Panc1 (cell line): ENCODE measurements around the gene TRIM44. TPM values are rescaled to one million over a fixed set of nuclear protein-coding genes. Genes with fewer than 3 reads are reported as not detected.

ENCODE experiments used
- ATAC-seq: fragments of 200-7000 bp; cut with Tn5 transposase; 2 replicates; pipeline ENCODE4 v1.9.1; 2020; ENCODE audit warnings: mild to moderate bottlenecking, moderate library complexity
- BruUV-seq: library from RNA; stranded (reverse); fragments of 400-500 nt; replicated peaks from 2 replicates; lab custom pipeline; 2021; lab: Mats Ljungman, UMichigan
- CTCF ChIA-PET: fragments of 300-600 bp; sonication (Branson Sonifier 250); formaldehyde crosslinking; loops from one replicate; lab custom pipeline; 2022; ENCODE audit warnings: antibody characterized with exemption; lab: Charles Lee
- POLR2A ChIA-PET: fragments of 300-600 bp; sonication (Branson Sonifier 250); formaldehyde crosslinking; loops from one replicate; lab custom pipeline; 2022; ENCODE audit warnings: antibody characterized with exemption; lab: Charles Lee
- DNase-seq: peaks from one replicate; pipeline ENCODE4 v3.0.0-alpha.2; 2010; ENCODE audit warnings: low read depth, low spot score
- H3K27ac ChIP-seq: 2 replicates; pipeline ENCODE4 v1.5.1; 2011; ENCODE audit warnings: mild to moderate bottlenecking, low read length, inconsistent platforms
- H3K27me3 ChIP-seq: fragments of 200-500 bp; sonication (Bioruptor generic); 2 replicates; pipeline ENCODE4 v1.6.0; 2014; ENCODE audit warnings: low read length, inconsistent platforms; ENCODE audit not compliant: control insufficient read depth, insufficient read depth
- H3K36me3 ChIP-seq: fragments of 200-500 bp; sonication (Bioruptor generic); 2 replicates; pipeline ENCODE4 v1.5.1; 2014; ENCODE audit warnings: inconsistent platforms, mild to moderate bottlenecking, low read length, moderate library complexity; ENCODE audit not compliant: control insufficient read depth, insufficient read depth
- H3K4me1 ChIP-seq: 2 replicates; pipeline ENCODE4 v1.5.1; 2011; ENCODE audit warnings: inconsistent platforms, mild to moderate bottlenecking, low read length, moderate library complexity; ENCODE audit not compliant: control insufficient read depth, insufficient read depth
- H3K4me3 ChIP-seq, 2 experiments: 2 replicates each; pipeline ENCODE4 v1.5.1; 2011 to 2012; ENCODE audit warnings: low read depth in 2 of 2, low read length in 2 of 2, mild to moderate bottlenecking in 2 of 2, inconsistent platforms in 1 of 2, moderate library complexity in 1 of 2
- H3K9me3 ChIP-seq: fragments of 200-500 bp; sonication (Bioruptor generic); 2 replicates; pipeline ENCODE4 v1.5.1; 2014; ENCODE audit warnings: low read depth, mild to moderate bottlenecking, inconsistent platforms, low read length, moderate library complexity; ENCODE audit not compliant: control insufficient read depth, insufficient read depth
- POLR2AphosphoS5 ChIP-seq: IDR thresholded peaks from 2 replicates; pipeline ENCODE4 v1.6.1; 2012; ENCODE audit warnings: mild to moderate bottlenecking, low read depth, low read length, moderate library complexity
- SIN3A ChIP-seq: IDR thresholded peaks from 2 replicates; pipeline ENCODE4 v1.6.1; 2012; ENCODE audit warnings: low read depth, mild to moderate bottlenecking, low read length, moderate library complexity, borderline replicate concordance; ENCODE audit not compliant: insufficient read depth
- TCF7L2 ChIP-seq: IDR thresholded peaks from 2 replicates; pipeline ENCODE4 v1.6.1; 2011; ENCODE audit warnings: mild to moderate bottlenecking, low read depth, low read length, inconsistent platforms
- in situ Hi-C: cut with HindIII; loops from 2 replicates; pipeline ENCODE4 v1.10.0; 2016; ENCODE audit warnings: low sequenced_read_pairs, low pct_unique_long_range_greater_than_20kb
- intact Hi-C: fragments of 100-400 bp; cut with micrococcal nuclease; formaldehyde crosslinking; loops from one replicate; pipeline ENCODE4 v1.10.0; 2022; ENCODE audit not compliant: unreplicated experiment
- total RNA-seq: library from RNA; stranded (reverse); gene quantifications from one replicate; pipeline ENCODE4 v1.2.1, GENCODE V29; 2021; ENCODE audit not compliant: unreplicated experiment
- TF ChIP-seq, protein P1 (sequence below): fragments of 450-650 bp; IDR thresholded peaks from 2 replicates; pipeline ENCODE4 v1.5.1; 2017; ENCODE audit warnings: mild to moderate bottlenecking
- TF ChIP-seq, protein P2 (sequence below), 2 experiments: IDR thresholded peaks; 2 replicates each; pipeline ENCODE4 v1.6.1; 2011 to 2012; ENCODE audit warnings: low read depth in 2 of 2, control low read depth in 1 of 2, low read length in 1 of 2, mild to moderate bottlenecking in 1 of 2, moderate library complexity in 1 of 2; ENCODE audit not compliant: insufficient read depth in 1 of 2

The TRIM44 gene
- total RNA-seq, 1 experiment from 2014 or later = 80.3 TPM

DNA sequence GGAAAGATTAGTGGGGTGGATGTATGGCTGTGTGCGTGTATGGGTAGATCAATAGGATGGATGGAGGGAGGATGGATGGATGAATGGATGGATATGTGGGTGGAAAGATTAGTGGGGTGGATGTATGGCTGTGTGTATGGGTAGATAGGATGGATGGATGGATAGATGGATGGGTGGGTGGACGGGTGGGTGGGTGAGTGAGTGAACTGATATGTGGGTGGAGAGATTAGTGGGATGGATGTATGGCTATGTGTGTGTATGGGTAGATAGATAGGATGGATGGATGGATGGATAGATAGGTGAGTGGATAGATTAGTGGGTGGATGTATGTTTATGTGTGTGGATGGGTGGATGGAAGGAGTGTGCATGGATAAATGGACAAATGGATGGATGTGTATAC is 193.7 kb downstream of the TRIM44 start:
- in situ Hi-C loops = no loop called here
- no TSS peak for BruUV-seq
- intact Hi-C loops = no loop called here
- Histone ChIP-seq H3K27ac (no peak overlapping the region), H3K36me3 (no peaks in the 10 kb centered on the region), H3K4me3 (no peak overlapping the region), H3K9me3 (no peaks in the 10 kb centered on the region), H3K4me1 (no peaks in the 10 kb centered on the region), H3K27me3 (no peaks in the 10 kb centered on the region)
- CTCF ChIA-PET = no interaction called here
- TF ChIP-seq, protein P1, sequence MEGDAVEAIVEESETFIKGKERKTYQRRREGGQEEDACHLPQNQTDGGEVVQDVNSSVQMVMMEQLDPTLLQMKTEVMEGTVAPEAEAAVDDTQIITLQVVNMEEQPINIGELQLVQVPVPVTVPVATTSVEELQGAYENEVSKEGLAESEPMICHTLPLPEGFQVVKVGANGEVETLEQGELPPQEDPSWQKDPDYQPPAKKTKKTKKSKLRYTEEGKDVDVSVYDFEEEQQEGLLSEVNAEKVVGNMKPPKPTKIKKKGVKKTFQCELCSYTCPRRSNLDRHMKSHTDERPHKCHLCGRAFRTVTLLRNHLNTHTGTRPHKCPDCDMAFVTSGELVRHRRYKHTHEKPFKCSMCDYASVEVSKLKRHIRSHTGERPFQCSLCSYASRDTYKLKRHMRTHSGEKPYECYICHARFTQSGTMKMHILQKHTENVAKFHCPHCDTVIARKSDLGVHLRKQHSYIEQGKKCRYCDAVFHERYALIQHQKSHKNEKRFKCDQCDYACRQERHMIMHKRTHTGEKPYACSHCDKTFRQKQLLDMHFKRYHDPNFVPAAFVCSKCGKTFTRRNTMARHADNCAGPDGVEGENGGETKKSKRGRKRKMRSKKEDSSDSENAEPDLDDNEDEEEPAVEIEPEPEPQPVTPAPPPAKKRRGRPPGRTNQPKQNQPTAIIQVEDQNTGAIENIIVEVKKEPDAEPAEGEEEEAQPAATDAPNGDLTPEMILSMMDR = no peak
- no peak for DNase-seq
- POLR2A ChIA-PET = no interaction called here
- no peak for ATAC-seq

GRCh38 chr11:35856756-35857155 is 194.2 kb downstream of the TRIM44 start:
- Histone ChIP-seq H3K4me3 (no peak overlapping the region), H3K36me3 (no peaks in the 10 kb centered on the region), H3K9me3 (no peaks in the 10 kb centered on the region), H3K27me3 (no peaks in the 10 kb centered on the region), H3K27ac (no peak overlapping the region), H3K4me1 (no peaks in the 10 kb centered on the region)
- POLR2A ChIA-PET = no interaction called here
- intact Hi-C loops = no loop called here
- TF ChIP-seq, protein P2, sequence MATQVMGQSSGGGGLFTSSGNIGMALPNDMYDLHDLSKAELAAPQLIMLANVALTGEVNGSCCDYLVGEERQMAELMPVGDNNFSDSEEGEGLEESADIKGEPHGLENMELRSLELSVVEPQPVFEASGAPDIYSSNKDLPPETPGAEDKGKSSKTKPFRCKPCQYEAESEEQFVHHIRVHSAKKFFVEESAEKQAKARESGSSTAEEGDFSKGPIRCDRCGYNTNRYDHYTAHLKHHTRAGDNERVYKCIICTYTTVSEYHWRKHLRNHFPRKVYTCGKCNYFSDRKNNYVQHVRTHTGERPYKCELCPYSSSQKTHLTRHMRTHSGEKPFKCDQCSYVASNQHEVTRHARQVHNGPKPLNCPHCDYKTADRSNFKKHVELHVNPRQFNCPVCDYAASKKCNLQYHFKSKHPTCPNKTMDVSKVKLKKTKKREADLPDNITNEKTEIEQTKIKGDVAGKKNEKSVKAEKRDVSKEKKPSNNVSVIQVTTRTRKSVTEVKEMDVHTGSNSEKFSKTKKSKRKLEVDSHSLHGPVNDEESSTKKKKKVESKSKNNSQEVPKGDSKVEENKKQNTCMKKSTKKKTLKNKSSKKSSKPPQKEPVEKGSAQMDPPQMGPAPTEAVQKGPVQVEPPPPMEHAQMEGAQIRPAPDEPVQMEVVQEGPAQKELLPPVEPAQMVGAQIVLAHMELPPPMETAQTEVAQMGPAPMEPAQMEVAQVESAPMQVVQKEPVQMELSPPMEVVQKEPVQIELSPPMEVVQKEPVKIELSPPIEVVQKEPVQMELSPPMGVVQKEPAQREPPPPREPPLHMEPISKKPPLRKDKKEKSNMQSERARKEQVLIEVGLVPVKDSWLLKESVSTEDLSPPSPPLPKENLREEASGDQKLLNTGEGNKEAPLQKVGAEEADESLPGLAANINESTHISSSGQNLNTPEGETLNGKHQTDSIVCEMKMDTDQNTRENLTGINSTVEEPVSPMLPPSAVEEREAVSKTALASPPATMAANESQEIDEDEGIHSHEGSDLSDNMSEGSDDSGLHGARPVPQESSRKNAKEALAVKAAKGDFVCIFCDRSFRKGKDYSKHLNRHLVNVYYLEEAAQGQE (IDR thresholded peaks at IDR 0.05; ENCODE audit: insufficient read depth in 1 of 2, low read depth in 2 of 2, low read length in 1 of 2) = no peak
- TF ChIP-seq, protein P1 = no peak
- no peak for TF ChIP-seq SIN3A
- no peak for TF ChIP-seq TCF7L2
- TF ChIP-seq POLR2AphosphoS5 = no peak
- DNase-seq (no peak), ATAC-seq (no peak)
- BruUV-seq = no TSS peak
- CTCF ChIA-PET = no interaction called here
- in situ Hi-C loops = no loop called here

GRCh38 chr11:35857922-35858321 is 195.3 kb downstream of the TRIM44 start:
- no peak overlapping the region for H3K27ac ChIP-seq

More at GRCh38 chr11:35857922-35858321, 195.3 kb downstream of the TRIM44 start:
- ChIA-PET CTCF (no interaction called here), POLR2A (no interaction called here)
- in situ Hi-C loops (no loop called here), intact Hi-C loops (no loop called here)
- H3K4me3 ChIP-seq = no peak overlapping the region
- H3K4me1 ChIP-seq = no peaks in the 10 kb centered on the region
- H3K36me3 ChIP-seq = no peaks in the 10 kb centered on the region
- TF ChIP-seq POLR2AphosphoS5 (no peak), SIN3A (no peak)
- TF ChIP-seq, protein P1 = no peak
- TF ChIP-seq, protein P2 (IDR thresholded peaks at IDR 0.05; ENCODE audit: insufficient read depth in 1 of 2, low read depth in 2 of 2, low read length in 1 of 2) = no peak
- DNase-seq = no peak
- ATAC-seq = no peak
- no peaks in the 10 kb centered on the region for H3K9me3 ChIP-seq
- H3K27me3 ChIP-seq = no peaks in the 10 kb centered on the region
- BruUV-seq = no TSS peak
